H9 (cell line): Measurements from ENCODE around the gene RABGEF1. TPM values are rescaled to one million over a fixed set of nuclear protein-coding genes. Genes with fewer than 3 reads are reported as not detected.

Source experiments
- DNase-seq: peaks from one replicate; pipeline ENCODE4 v3.0.0-alpha.2; 2017
- H2AFZ ChIP-seq: one replicate; pipeline ENCODE4 v1.6.1; 2013; ENCODE audit warnings: mild to moderate bottlenecking, low read length, control low read depth, moderate library complexity
- H2AK5ac ChIP-seq: 2 replicates; pipeline ENCODE4 v1.6.1; 2013; ENCODE audit warnings: low read length, control low read depth, mixed read lengths; ENCODE audit not compliant: insufficient read length
- H2BK120ac ChIP-seq: one replicate; pipeline ENCODE4 v1.6.1; 2013; ENCODE audit warnings: low read depth, mild to moderate bottlenecking, low read length, control low read depth, inconsistent platforms; ENCODE audit not compliant: poor library complexity, severe bottlenecking
- H2BK12ac ChIP-seq: 2 replicates; pipeline ENCODE4 v1.6.1; 2013; ENCODE audit warnings: low read length, control low read depth, mixed read lengths, low read depth; ENCODE audit not compliant: insufficient read length
- H2BK15ac ChIP-seq: 2 replicates; pipeline ENCODE4 v1.6.1; 2013; ENCODE audit warnings: low read depth, low read length, control low read depth
- H2BK20ac ChIP-seq: one replicate; pipeline ENCODE4 v1.6.1; 2013; ENCODE audit warnings: low read depth, mild to moderate bottlenecking, low read length, control low read depth, inconsistent platforms; ENCODE audit not compliant: poor library complexity, severe bottlenecking
- H2BK5ac ChIP-seq: 2 replicates; pipeline ENCODE4 v1.6.1; 2013; ENCODE audit warnings: low read length, control low read depth, mixed read lengths; ENCODE audit not compliant: insufficient read length
- H3K14ac ChIP-seq: 2 replicates; pipeline ENCODE4 v1.6.1; 2013; ENCODE audit warnings: low read length, control low read depth; ENCODE audit not compliant: insufficient read depth
- H3K18ac ChIP-seq: 2 replicates; pipeline ENCODE4 v1.6.1; 2013; ENCODE audit warnings: low read depth, mild to moderate bottlenecking, mixed read lengths, low read length, control low read depth; ENCODE audit not compliant: insufficient read length
- H3K23ac ChIP-seq: 2 replicates; pipeline ENCODE4 v1.6.1; 2013; ENCODE audit warnings: low read length, control low read depth, mixed read lengths, low read depth; ENCODE audit not compliant: insufficient read length
- H3K23me2 ChIP-seq: 2 replicates; pipeline ENCODE4 v1.6.1; 2013; ENCODE audit warnings: low read depth, mild to moderate bottlenecking, mixed read lengths, low read length, control low read depth; ENCODE audit not compliant: insufficient read length, poor library complexity, severe bottlenecking
- H3K27ac ChIP-seq: 2 replicates; pipeline ENCODE4 v1.5.1; 2013; ENCODE audit warnings: low read length, control low read depth, mixed read lengths, low read depth; ENCODE audit not compliant: insufficient read length
- H3K27me3 ChIP-seq: 2 replicates; pipeline ENCODE4 v1.6.1; 2013; ENCODE audit warnings: low read length, control low read depth, inconsistent platforms; ENCODE audit not compliant: insufficient read depth
- H3K4ac ChIP-seq: 2 replicates; pipeline ENCODE4 v1.6.1; 2013; ENCODE audit warnings: low read depth, mild to moderate bottlenecking, control low read depth, inconsistent platforms, low read length, moderate library complexity
- H3K4me1 ChIP-seq: 2 replicates; pipeline ENCODE4 v1.6.1; 2013; ENCODE audit warnings: low read length, control low read depth, inconsistent platforms; ENCODE audit not compliant: insufficient read depth
- H3K4me2 ChIP-seq: 2 replicates; pipeline ENCODE4 v1.6.1; 2013; ENCODE audit warnings: low read length, control low read depth, mixed read lengths; ENCODE audit not compliant: insufficient read length, insufficient read depth
- H3K56ac ChIP-seq: 2 replicates; pipeline ENCODE4 v1.6.1; 2013; ENCODE audit warnings: low read depth, mild to moderate bottlenecking, mixed read lengths, low read length, control low read depth; ENCODE audit not compliant: insufficient read length
- H3K79me1 ChIP-seq: 2 replicates; pipeline ENCODE4 v1.6.1; 2013; ENCODE audit warnings: low read depth, mild to moderate bottlenecking, moderate library complexity, low read length, control low read depth, inconsistent platforms; ENCODE audit not compliant: insufficient read depth, poor library complexity, severe bottlenecking
- H3K79me2 ChIP-seq: 2 replicates; pipeline ENCODE4 v1.6.1; 2013; ENCODE audit warnings: low read length, control low read depth, inconsistent platforms; ENCODE audit not compliant: insufficient read depth
- H3K9ac ChIP-seq: 2 replicates; pipeline ENCODE4 v1.6.1; 2013; ENCODE audit warnings: low read length, control low read depth, mixed read lengths; ENCODE audit not compliant: insufficient read length; ENCODE audit errors: extremely low read depth
- H3K9me3 ChIP-seq: one replicate; pipeline ENCODE4 v1.6.1; 2013; ENCODE audit warnings: low read depth, low read length, inconsistent platforms; ENCODE audit not compliant: control insufficient read depth
- H3T11ph ChIP-seq: one replicate; pipeline ENCODE4 v1.6.1; 2013; ENCODE audit warnings: mild to moderate bottlenecking, low read length, control low read depth, inconsistent platforms
- H4K20me1 ChIP-seq: one replicate; pipeline ENCODE4 v1.6.1; 2013; ENCODE audit not compliant: control insufficient read depth, insufficient read length, insufficient read depth
- H4K5ac ChIP-seq: 2 replicates; pipeline ENCODE4 v1.6.1; 2013; ENCODE audit warnings: low read depth, mild to moderate bottlenecking, mixed read lengths, low read length, control low read depth; ENCODE audit not compliant: insufficient read length
- H4K8ac ChIP-seq: replicated peaks from 2 replicates; pipeline ENCODE4 v1.6.1; 2013; ENCODE audit warnings: low read length, control low read depth, mixed read lengths, low read depth; ENCODE audit not compliant: insufficient read length
- H4K91ac ChIP-seq: 2 replicates; pipeline ENCODE4 v1.6.1; 2013; ENCODE audit warnings: low read depth, mild to moderate bottlenecking, moderate library complexity, mixed read lengths, low read length, control low read depth; ENCODE audit not compliant: insufficient read length
- H3K27ac Mint-ChIP-seq, 3 experiments: 2 replicates in 2 of 3; 3 replicates in 1 of 3; pipeline ENCODE4 v1.8.0; 2020 to 2021; ENCODE audit warnings: mixed read lengths in 3 of 3, mild to moderate bottlenecking in 1 of 3, moderate library complexity in 1 of 3
- H3K27me3 Mint-ChIP-seq: 2 replicates; pipeline ENCODE4 v1.8.0; 2021; ENCODE audit warnings: low read depth, mild to moderate bottlenecking, moderate library complexity, mixed read lengths
- H3K36me3 Mint-ChIP-seq, 3 experiments: 2 replicates in 2 of 3; 3 replicates in 1 of 3; pipeline ENCODE4 v1.8.0; 2020 to 2021; ENCODE audit warnings: low read depth in 3 of 3, mixed read lengths in 3 of 3; ENCODE audit not compliant: insufficient read depth in 1 of 3
- H3K4me1 Mint-ChIP-seq, 2 experiments: 2 replicates each; pipeline ENCODE4 v1.8.0; 2020; ENCODE audit warnings: mixed read lengths in 2 of 2
- H3K4me3 Mint-ChIP-seq, 2 experiments: 2 replicates in 1 of 2; 3 replicates in 1 of 2; pipeline ENCODE4 v1.8.0; 2020 to 2021; ENCODE audit warnings: mild to moderate bottlenecking in 2 of 2, mixed read lengths in 2 of 2, moderate library complexity in 1 of 2
- H3K9me3 Mint-ChIP-seq, 2 experiments: 2 replicates in 1 of 2; 3 replicates in 1 of 2; pipeline ENCODE4 v1.8.0; 2020; ENCODE audit warnings: mild to moderate bottlenecking in 2 of 2, mixed read lengths in 2 of 2, moderate library complexity in 1 of 2
- CTCF ChIP-seq: fragments of 200-600 bp; sonication (generic); conservative IDR thresholded peaks from 3 replicates; pipeline ENCODE4 v1.8.0; 2021; ENCODE audit warnings: antibody characterized with exemption, mild to moderate bottlenecking
- whole genome bisulfite sequencing: extraction: QIAGEN DNeasy Blood & Tissue Kit; methylation state at CpG from one replicate; pipeline ENCODE4 v1.1.7; 2013; ENCODE audit warnings: missing lambda C conversion rate, low lambda C conversion rate, mixed read lengths; ENCODE audit not compliant: insufficient read length; ENCODE audit errors: extremely low coverage; 5-methylcytosine and 5-hydroxymethylcytosine counted together
- total RNA-seq: library from RNA; stranded (reverse); gene quantifications from 2 replicates; pipeline ENCODE4 v1.2.1, GENCODE V29; 2021

The RABGEF1 gene
- total RNA-seq, 1 experiment from 2014 or later, result 17.3 TPM

- Histone ChIP-seq H3K14ac (no peak overlapping the region), H2BK20ac (no peak overlapping the region), H3K79me1 (no peaks in the 10 kb centered on the region), H2BK15ac (no peak overlapping the region), H4K20me1 (no peaks in the 10 kb centered on the region), H4K5ac (no peak overlapping the region), H3K4me2 (no peak overlapping the region), H4K91ac (no peak overlapping the region), H3K23ac (no peak overlapping the region), H2BK5ac (no peak overlapping the region), H2AK5ac (no peak overlapping the region), H4K8ac (no peak overlapping the region), H3K18ac (no peak overlapping the region), H2AFZ (no peak overlapping the region), H2BK12ac (no peak overlapping the region), H3K4me1 (no peaks in the 10 kb centered on the region), H3K23me2 (no peaks in the 10 kb centered on the region), H3T11ph (no peak overlapping the region), H3K79me2 (no peaks in the 10 kb centered on the region; the same call in 1 of the 2 replicates), H2BK120ac (no peak overlapping the region), H3K27me3 (no peaks in the 10 kb centered on the region), H3K56ac (no peak overlapping the region), H3K4ac (no peak overlapping the region), H3K27ac (no peak overlapping the region), H3K9me3 (no peaks in the 10 kb centered on the region), H3K9ac (no peak overlapping the region)
- DNase-seq, result no peak
- no peak for TF ChIP-seq CTCF
- no CpG with 5 or more reads among the region's 4 CpGs for WGBS
- H3K9me3 Mint-ChIP-seq, result no peaks in the 10 kb centered on the region
- peaks cover 13 to 59% (median 43%) of the 10 kb centered on the region in 3 experiments; a peak in 6 of 7 replicates for H3K36me3 Mint-ChIP-seq
- H3K27ac Mint-ChIP-seq, result no peak overlapping the region
- H3K27me3 Mint-ChIP-seq, result no peaks in the 10 kb centered on the region
- H3K4me1 Mint-ChIP-seq, result peaks cover 4 to 5% of the 10 kb centered on the region in 2 experiments
- H3K4me3 Mint-ChIP-seq, result no peak overlapping the region
These were observed 37.7 kb downstream of the RABGEF1 start for GRCh38 chr7:66778201-66778600.
